ENCODE measurements around the gene ZNF641. TPM values are rescaled to one million over a fixed set of nuclear protein-coding genes. Genes with fewer than 3 reads are reported as not detected.

ZNF641 gene
- total and polyA plus RNA-seq, 2 of the 13 experiments (the other 11 are each of a cell fraction or from before 2014, with no cell fraction given) = 4.4 to 6.6 TPM

DNA sequence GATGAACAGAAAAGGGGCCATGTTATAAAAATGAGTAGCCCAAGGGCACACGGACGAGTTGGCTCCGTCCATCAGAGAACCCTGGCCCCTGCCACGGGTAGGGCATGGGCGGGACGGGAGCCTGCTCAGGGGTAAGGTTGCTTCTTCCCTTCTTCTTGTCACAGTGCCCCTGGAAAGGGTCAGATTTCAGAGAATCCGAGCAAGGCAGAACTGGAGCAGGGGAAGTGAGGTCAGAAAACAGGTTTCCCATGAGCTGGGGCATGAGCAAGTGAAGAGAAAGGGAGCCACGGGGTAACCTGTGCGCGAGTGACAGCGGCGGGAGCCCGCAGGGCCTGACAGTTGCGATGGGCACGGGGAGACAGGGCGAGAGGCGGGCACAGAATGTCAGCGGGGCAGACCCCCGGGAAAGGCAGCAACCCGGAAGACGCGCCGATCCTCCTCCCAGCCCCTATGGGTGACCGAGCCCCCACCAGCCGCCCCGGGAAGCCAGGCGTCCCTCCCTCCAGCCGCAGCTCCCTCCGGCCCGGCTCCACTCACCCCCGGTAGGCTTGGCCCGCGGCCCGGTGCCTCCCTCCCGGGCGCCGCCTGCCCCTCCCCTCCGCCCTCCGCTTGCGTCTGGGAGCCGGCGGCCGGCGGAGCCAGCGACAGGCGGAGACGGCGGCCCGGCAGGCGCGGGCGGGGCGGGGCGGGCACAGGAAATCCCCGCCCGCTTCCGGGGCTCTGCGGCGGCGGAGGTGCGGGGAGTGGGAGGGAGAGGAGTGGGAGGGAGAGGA is at the start of gene ZNF641 (continued):
- TF ChIP-seq ZNF687 (CRISPR knock-in tag; IDR thresholded peaks at IDR 0.05) (peak; percentile 60), SP2 (CRISPR knock-in tag; IDR thresholded peaks at IDR 0.05) (peak; percentile 16; the same call in 1 of the 2 replicates), E2F5 (CRISPR knock-in tag; conservative IDR thresholded peaks at IDR 0.05) (no peak), ZZZ3 (CRISPR knock-in tag; IDR thresholded peaks at IDR 0.05; ENCODE audit: borderline replicate concordance) (no peak), HIVEP1 (CRISPR knock-in tag; IDR thresholded peaks at IDR 0.05) (no peak), IRX3 (CRISPR knock-in tag; IDR thresholded peaks at IDR 0.05; ENCODE audit: borderline replicate concordance, low read depth) (0 out of 2 replicates have a peak, but pooled peaks have one; percentile 57), SPEN (CRISPR knock-in tag; IDR thresholded peaks at IDR 0.05; ENCODE audit: low read depth) (peak; percentile 49; the same call in 1 of the 2 replicates), ELF1 (CRISPR knock-in tag; IDR thresholded peaks at IDR 0.05) (0 out of 2 replicates have a peak, but pooled peaks have one; percentile 30), PREB (CRISPR knock-in tag; IDR thresholded peaks at IDR 0.05) (no peak), ATF7 (IDR thresholded peaks at IDR 0.05) (no peak), ATF7 (CRISPR knock-in tag; IDR thresholded peaks at IDR 0.05) (no peak), ZNF619 (CRISPR knock-in tag; IDR thresholded peaks at IDR 0.05) (no peak), ZBTB33 (CRISPR knock-in tag; IDR thresholded peaks at IDR 0.05) (no peak), PHF20 (CRISPR knock-in tag; IDR thresholded peaks at IDR 0.05) (peak; percentile 39; the same call in 1 of the 2 replicates), ZNF589 (CRISPR knock-in tag; conservative IDR thresholded peaks at IDR 0.05) (no peak)
- TF ChIP-seq, protein P1, sequence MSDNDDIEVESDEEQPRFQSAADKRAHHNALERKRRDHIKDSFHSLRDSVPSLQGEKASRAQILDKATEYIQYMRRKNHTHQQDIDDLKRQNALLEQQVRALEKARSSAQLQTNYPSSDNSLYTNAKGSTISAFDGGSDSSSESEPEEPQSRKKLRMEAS (IDR thresholded peaks at IDR 0.05) = peak; percentile 28; the same call in 1 of the 2 replicates
- TF ChIP-seq, protein P2, sequence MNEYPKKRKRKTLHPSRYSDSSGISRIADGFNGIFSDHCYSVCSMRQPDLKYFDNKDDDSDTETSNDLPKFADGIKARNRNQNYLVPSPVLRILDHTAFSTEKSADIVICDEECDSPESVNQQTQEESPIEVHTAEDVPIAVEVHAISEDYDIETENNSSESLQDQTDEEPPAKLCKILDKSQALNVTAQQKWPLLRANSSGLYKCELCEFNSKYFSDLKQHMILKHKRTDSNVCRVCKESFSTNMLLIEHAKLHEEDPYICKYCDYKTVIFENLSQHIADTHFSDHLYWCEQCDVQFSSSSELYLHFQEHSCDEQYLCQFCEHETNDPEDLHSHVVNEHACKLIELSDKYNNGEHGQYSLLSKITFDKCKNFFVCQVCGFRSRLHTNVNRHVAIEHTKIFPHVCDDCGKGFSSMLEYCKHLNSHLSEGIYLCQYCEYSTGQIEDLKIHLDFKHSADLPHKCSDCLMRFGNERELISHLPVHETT (CRISPR knock-in tag; conservative IDR thresholded peaks at IDR 0.05) = peak; percentile 44; the same call in 1 of the 2 replicates
- TF ChIP-seq, protein P3, sequence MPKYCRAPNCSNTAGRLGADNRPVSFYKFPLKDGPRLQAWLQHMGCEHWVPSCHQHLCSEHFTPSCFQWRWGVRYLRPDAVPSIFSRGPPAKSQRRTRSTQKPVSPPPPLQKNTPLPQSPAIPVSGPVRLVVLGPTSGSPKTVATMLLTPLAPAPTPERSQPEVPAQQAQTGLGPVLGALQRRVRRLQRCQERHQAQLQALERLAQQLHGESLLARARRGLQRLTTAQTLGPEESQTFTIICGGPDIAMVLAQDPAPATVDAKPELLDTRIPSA (CRISPR knock-in tag; IDR thresholded peaks at IDR 0.05; ENCODE audit: borderline replicate concordance) = no peak

All from HepG2 (cell line).